ENCODE results near the gene MAP3K21.

DNA sequence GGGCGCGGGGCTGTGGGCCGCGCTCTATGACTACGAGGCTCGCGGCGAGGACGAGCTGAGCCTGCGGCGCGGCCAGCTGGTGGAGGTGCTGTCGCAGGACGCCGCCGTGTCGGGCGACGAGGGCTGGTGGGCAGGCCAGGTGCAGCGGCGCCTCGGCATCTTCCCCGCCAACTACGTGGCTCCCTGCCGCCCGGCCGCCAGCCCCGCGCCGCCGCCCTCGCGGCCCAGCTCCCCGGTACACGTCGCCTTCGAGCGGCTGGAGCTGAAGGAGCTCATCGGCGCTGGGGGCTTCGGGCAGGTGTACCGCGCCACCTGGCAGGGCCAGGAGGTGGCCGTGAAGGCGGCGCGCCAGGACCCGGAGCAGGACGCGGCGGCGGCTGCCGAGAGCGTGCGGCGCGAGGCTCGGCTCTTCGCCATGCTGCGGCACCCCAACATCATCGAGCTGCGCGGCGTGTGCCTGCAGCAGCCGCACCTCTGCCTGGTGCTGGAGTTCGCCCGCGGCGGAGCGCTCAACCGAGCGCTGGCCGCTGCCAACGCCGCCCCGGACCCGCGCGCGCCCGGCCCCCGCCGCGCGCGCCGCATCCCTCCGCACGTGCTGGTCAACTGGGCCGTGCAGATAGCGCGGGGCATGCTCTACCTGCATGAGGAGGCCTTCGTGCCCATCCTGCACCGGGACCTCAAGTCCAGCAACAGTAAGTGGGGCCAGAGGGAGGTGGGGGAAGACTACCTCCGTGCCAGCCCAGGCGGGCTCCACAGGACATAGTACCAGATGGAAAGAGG, 808 bp downstream of the MAP3K21 start:
- TF ChIP-seq, protein P1, sequence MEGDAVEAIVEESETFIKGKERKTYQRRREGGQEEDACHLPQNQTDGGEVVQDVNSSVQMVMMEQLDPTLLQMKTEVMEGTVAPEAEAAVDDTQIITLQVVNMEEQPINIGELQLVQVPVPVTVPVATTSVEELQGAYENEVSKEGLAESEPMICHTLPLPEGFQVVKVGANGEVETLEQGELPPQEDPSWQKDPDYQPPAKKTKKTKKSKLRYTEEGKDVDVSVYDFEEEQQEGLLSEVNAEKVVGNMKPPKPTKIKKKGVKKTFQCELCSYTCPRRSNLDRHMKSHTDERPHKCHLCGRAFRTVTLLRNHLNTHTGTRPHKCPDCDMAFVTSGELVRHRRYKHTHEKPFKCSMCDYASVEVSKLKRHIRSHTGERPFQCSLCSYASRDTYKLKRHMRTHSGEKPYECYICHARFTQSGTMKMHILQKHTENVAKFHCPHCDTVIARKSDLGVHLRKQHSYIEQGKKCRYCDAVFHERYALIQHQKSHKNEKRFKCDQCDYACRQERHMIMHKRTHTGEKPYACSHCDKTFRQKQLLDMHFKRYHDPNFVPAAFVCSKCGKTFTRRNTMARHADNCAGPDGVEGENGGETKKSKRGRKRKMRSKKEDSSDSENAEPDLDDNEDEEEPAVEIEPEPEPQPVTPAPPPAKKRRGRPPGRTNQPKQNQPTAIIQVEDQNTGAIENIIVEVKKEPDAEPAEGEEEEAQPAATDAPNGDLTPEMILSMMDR (IDR thresholded peaks at IDR 0.05; ENCODE audit: low read depth, low read length, poor library complexity, severe bottlenecking), result no peak
- TF ChIP-seq EZH2phosphoT487 (IDR thresholded peaks at IDR 0.05; ENCODE audit: borderline replicate concordance, low read length), result no peak

All from DOHH2 (cell line).